Inferior parietal cortex (tissue), 1 donor: ENCODE measurements around the gene PTPRQ.
"Not testable (repeated sequence)": the region's sequence is repeated elsewhere in the genome, so short reads cannot be mapped to it uniquely, and the experiment has no call there.

Experiments
- DNase-seq: peaks from one replicate; pipeline ENCODE4 v3.0.0-alpha.2; 2016; ENCODE audit errors: extremely low spot score

PTPRQ gene

GRCh38 chr12:80443974-80444666, at the start of gene PTPRQ:
TSS of gene PTPRQ (plus strand) at chr12:80444235. CDS start at chr12:80444346, 111 bp downstream.
- DNase-seq: no peak

- no peak for DNase-seq
Observed at GRCh38 chr12:80400571-80400991, 43.5 kb upstream of the PTPRQ start.

GRCh38 chr12:80401191-80401590, 42.8 kb upstream of the PTPRQ start:
- no peak for DNase-seq

- DNase-seq: no peak
Observed at GRCh38 chr12:80404629-80405028, 39.4 kb upstream of the PTPRQ start.

- DNase-seq: no peak
Observed at GRCh38 chr12:80406253-80406652, 37.8 kb upstream of the PTPRQ start.

- DNase-seq: no peak
Observed at GRCh38 chr12:80411787-80412186, 32.2 kb upstream of the PTPRQ start.

GRCh38 chr12:80412343-80412953, 31.6 kb upstream of the PTPRQ start:
- DNase-seq: peak; percentile 74

GRCh38 chr12:80413462-80413861, 30.6 kb upstream of the PTPRQ start:
- no peak for DNase-seq

- DNase-seq: no peak
Observed at GRCh38 chr12:80415466-80415865, 28.6 kb upstream of the PTPRQ start.

- no peak for DNase-seq
Observed at GRCh38 chr12:80419644-80420043, 24.4 kb upstream of the PTPRQ start.

- no peak for DNase-seq
Observed at GRCh38 chr12:80420075-80420474, 24.0 kb upstream of the PTPRQ start.

- DNase-seq: no peak
Observed at GRCh38 chr12:80422550-80422949, 21.5 kb upstream of the PTPRQ start.

- no peak for DNase-seq
Observed at GRCh38 chr12:80432061-80432460, 12.0 kb upstream of the PTPRQ start.

- no peak for DNase-seq
Observed at GRCh38 chr12:80441921-80442320, 2.1 kb upstream of the PTPRQ start.

- DNase-seq: no peak
Observed at GRCh38 chr12:80442426-80443222, 1.4 kb upstream of the PTPRQ start.

- DNase-seq: no peak
Observed at GRCh38 chr12:80445083-80445793, 1.2 kb downstream of the PTPRQ start.

GRCh38 chr12:80456513-80456912, 12.5 kb downstream of the PTPRQ start:
- no peak for DNase-seq

GRCh38 chr12:80460972-80461371, 16.9 kb downstream of the PTPRQ start:
- DNase-seq: no peak

- not testable (repeated sequence) for DNase-seq
Observed at GRCh38 chr12:80461851-80462250, 17.8 kb downstream of the PTPRQ start.

GRCh38 chr12:80469681-80470080, 25.6 kb downstream of the PTPRQ start:
- DNase-seq: no peak

- DNase-seq: no peak
Observed at GRCh38 chr12:80470403-80470802, 26.4 kb downstream of the PTPRQ start.

GRCh38 chr12:80472236-80472635, 28.2 kb downstream of the PTPRQ start:
- DNase-seq: no peak
